ENCODE results near the gene AQP12A.
"Not testable (repeated sequence)": the region's sequence is repeated elsewhere in the genome, so short reads cannot be mapped to it uniquely, and the experiment has no call there.

The AQP12A gene

GRCh38 chr2:240690421-240691074 is 1.1 kb upstream of the AQP12A start:
- DNase-seq, result not testable (repeated sequence)

- not testable (repeated sequence) for DNase-seq
Measured at GRCh38 chr2:240691075-240691427, 615 bp upstream of the AQP12A start.

GRCh38 chr2:240692583-240693561 is 1.2 kb downstream of the AQP12A start:
- not testable (repeated sequence) for DNase-seq

- not testable (repeated sequence) for DNase-seq
Measured at GRCh38 chr2:240694304-240694703, 2.6 kb downstream of the AQP12A start.

- not testable (repeated sequence) for DNase-seq
Measured at GRCh38 chr2:240695593-240695992, 3.9 kb downstream of the AQP12A start.

GRCh38 chr2:240696469-240696868 is 4.8 kb downstream of the AQP12A start:
- DNase-seq, result not testable (repeated sequence)

GRCh38 chr2:240698852-240699561 is 7.3 kb downstream of the AQP12A start:
- DNase-seq, result not testable (repeated sequence)

GRCh38 chr2:240699835-240700234 is 8.2 kb downstream of the AQP12A start:
- DNase-seq, result not testable (repeated sequence)

GRCh38 chr2:240700616-240701015 is 8.9 kb downstream of the AQP12A start:
- DNase-seq, result not testable (repeated sequence)

GRCh38 chr2:240701091-240701735 is 9.5 kb downstream of the AQP12A start:
- no peak for DNase-seq

GRCh38 chr2:240701736-240702639 is 10.3 kb downstream of the AQP12A start:
- DNase-seq, result no peak

GRCh38 chr2:240702640-240703011 is 11.0 kb downstream of the AQP12A start:
- no peak for DNase-seq

- no peak for DNase-seq
Measured at GRCh38 chr2:240703417-240704341, 12.0 kb downstream of the AQP12A start.

- DNase-seq, result no peak
Measured at GRCh38 chr2:240704651-240705050, 13.0 kb downstream of the AQP12A start.

GRCh38 chr2:240705204-240705791 is 13.6 kb downstream of the AQP12A start:
- no peak for DNase-seq

GRCh38 chr2:240707043-240707756 is 15.5 kb downstream of the AQP12A start:
- no peak for DNase-seq

- no peak for DNase-seq
Measured at GRCh38 chr2:240707821-240708220, 16.2 kb downstream of the AQP12A start.

GRCh38 chr2:240708457-240708856 is 16.8 kb downstream of the AQP12A start:
- no peak for DNase-seq

GRCh38 chr2:240711296-240711695 is 19.6 kb downstream of the AQP12A start:
- no peak for DNase-seq
